ENCODE measurements around the gene PSD. TPM values are rescaled to one million over a fixed set of nuclear protein-coding genes. Genes with fewer than 3 reads are reported as not detected.

PSD gene
- total and polyA plus RNA-seq, 2 donors (not counting 1 experiment from before 2014, with no cell fraction given): 0.07 to 5.3 TPM

DNA sequence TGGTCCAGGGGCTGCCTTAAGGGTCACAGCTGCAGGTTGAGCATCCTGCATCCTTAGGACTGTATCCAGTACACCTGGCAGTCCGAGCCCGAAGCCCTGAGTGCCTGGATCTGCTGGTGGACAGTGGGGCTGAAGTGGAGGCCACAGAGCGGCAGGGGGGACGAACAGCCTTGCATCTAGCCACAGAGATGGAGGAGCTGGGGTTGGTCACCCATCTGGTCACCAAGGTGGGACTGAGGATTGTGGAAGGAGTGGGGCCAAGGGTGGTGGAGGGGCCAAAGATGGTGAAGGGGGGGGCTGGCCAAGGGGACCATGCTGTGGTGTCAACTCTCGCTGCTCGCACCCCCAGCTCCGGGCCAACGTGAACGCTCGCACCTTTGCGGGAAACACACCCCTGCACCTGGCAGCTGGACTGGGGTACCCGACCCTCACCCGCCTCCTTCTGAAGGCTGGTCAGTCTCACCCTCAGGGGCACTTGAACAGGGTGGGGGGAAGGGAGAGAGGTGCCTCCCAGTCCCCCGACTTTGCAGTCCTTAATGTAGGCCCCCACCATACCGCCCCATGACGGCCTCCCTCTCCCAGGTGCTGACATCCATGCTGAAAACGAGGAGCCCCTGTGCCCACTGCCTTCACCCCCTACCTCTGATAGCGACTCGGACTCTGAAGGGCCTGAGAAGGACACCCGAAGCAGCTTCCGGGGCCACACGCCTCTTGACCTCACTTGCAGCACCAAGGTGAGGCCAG is 17.8 kb downstream of the PSD start:
- H3K4me3 ChIP-seq (replicated peaks in 1 of 4; ENCODE audit: control extremely low read depth in 1 of 4, insufficient read depth in 1 of 4, low read depth in 3 of 4, low read length in 4 of 4): no peak overlapping the region
- H3K9ac ChIP-seq (ENCODE audit: insufficient read depth, low read length): no peak overlapping the region
- peaks cover 4% of the 10 kb centered on the region for H3K4me1 ChIP-seq (ENCODE audit: control insufficient read depth, extremely low read depth, insufficient read depth, low read length)
- no peak overlapping the region for H3K27ac ChIP-seq (ENCODE audit: insufficient read depth, low read length)
- no peak overlapping the region for H3K4me2 ChIP-seq (ENCODE audit: extremely low read depth, insufficient read depth, low read length)
- TF ChIP-seq EZH2 (IDR thresholded peaks at IDR 0.05; ENCODE audit: low read length, missing control alignments) (no peak), CTCF (conservative IDR thresholded peaks at IDR 0.05 in 1 of 2, IDR thresholded peaks at IDR 0.05 in 1 of 2; ENCODE audit: low read depth in 1 of 2, low read length in 2 of 2) (no peak)
- DNase-seq (ENCODE audit: low read depth in 2 of 2): no peak
- H3K36me3 ChIP-seq (ENCODE audit: control insufficient read depth, insufficient read depth, low read length): peaks cover 6% of the 10 kb centered on the region
- H3K27me3 ChIP-seq (ENCODE audit: control insufficient read depth, insufficient read depth, low read length): no peaks in the 10 kb centered on the region
- H3K79me2 ChIP-seq (ENCODE audit: control insufficient read depth, insufficient read depth, low read length): no peaks in the 10 kb centered on the region
- no peaks in the 10 kb centered on the region for H3K9me3 ChIP-seq (ENCODE audit: control insufficient read depth, insufficient read depth, low read depth, low read length)
- no peak overlapping the region for H2AFZ ChIP-seq (ENCODE audit: low read length)
- H4K20me1 ChIP-seq (ENCODE audit: control insufficient read depth, extremely low read depth, insufficient read depth, low read length): no peaks in the 10 kb centered on the region

DNA sequence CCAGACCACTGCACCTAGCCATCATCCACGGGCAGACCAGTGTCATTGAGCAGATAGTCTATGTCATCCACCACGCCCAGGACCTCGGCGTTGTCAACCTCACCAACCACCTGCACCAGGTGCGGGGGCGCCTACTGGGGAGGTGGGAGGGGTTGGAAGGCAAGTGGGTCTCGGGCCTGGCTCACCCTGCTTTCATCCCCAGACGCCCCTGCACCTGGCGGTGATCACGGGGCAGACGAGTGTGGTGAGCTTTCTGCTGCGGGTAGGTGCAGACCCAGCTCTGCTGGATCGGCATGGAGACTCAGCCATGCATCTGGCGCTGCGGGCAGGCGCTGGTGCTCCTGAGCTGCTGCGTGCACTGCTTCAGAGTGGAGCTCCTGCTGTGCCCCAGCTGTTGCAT is 18.5 kb downstream of the PSD start:
- TF ChIP-seq CTCF (conservative IDR thresholded peaks at IDR 0.05 in 1 of 2, IDR thresholded peaks at IDR 0.05 in 1 of 2; ENCODE audit: low read depth in 1 of 2, low read length in 2 of 2): no peak
- TF ChIP-seq EZH2 (IDR thresholded peaks at IDR 0.05; ENCODE audit: low read length, missing control alignments): no peak
- Histone ChIP-seq H4K20me1 (ENCODE audit: control insufficient read depth, extremely low read depth, insufficient read depth, low read length) (no peaks in the 10 kb centered on the region), H3K9ac (ENCODE audit: insufficient read depth, low read length) (no peak overlapping the region), H3K27me3 (ENCODE audit: control insufficient read depth, insufficient read depth, low read length) (no peaks in the 10 kb centered on the region), H3K4me2 (ENCODE audit: extremely low read depth, insufficient read depth, low read length) (no peak overlapping the region), H3K79me2 (ENCODE audit: control insufficient read depth, insufficient read depth, low read length) (no peaks in the 10 kb centered on the region), H3K4me3 (replicated peaks in 1 of 4; ENCODE audit: control extremely low read depth in 1 of 4, insufficient read depth in 1 of 4, low read depth in 3 of 4, low read length in 4 of 4) (no peak overlapping the region), H3K9me3 (ENCODE audit: control insufficient read depth, insufficient read depth, low read depth, low read length) (no peaks in the 10 kb centered on the region), H3K4me1 (ENCODE audit: control insufficient read depth, extremely low read depth, insufficient read depth, low read length) (peaks cover 4% of the 10 kb centered on the region), H3K36me3 (ENCODE audit: control insufficient read depth, insufficient read depth, low read length) (peaks cover 6% of the 10 kb centered on the region), H3K27ac (ENCODE audit: insufficient read depth, low read length) (no peak overlapping the region), H2AFZ (ENCODE audit: low read length) (no peak overlapping the region)
- DNase-seq (ENCODE audit: low read depth in 2 of 2): no peak

DNA sequence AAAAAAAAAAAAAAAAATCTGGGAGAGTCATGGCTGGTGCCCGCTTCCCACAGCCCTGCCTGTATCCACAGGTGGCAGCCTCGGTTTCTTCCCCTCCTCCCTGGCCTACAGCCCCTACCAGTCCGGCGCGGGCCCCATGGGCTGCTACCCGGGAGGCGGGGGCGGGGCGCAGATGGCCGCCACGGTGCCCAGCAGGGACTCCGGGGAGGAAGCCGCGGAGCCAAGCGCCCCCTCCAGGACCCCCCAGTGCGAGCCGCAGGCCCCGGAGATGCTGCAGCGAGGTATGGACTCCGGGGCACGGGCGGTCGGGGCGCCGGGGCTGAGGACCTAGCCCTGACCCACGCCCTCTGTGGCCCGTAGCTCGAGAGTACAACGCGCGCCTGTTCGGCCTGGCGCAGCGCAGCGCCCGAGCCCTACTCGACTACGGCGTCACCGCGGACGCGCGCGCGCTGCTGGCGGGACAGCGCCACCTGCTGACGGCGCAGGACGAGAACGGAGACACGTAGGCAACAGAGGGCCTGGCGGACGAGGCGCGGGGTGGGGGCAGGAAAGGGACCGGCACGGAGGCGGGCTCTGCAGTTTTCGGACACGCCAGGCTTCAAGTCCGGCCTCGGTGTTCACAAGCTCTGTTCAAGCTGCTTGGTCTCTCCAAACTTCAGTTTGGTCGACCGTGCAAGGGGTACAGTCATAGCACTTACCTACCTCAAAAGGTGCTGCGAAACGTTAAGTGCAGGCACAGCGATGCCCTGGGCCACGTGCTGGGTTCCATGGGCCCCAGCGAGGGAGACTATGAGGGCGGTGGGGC is 19.2 kb downstream of the PSD start:
- DNase-seq (ENCODE audit: low read depth in 2 of 2): peak; percentile 80 to 83
- Histone ChIP-seq H3K36me3 (ENCODE audit: control insufficient read depth, insufficient read depth, low read length) (peaks cover 6% of the 10 kb centered on the region), H3K4me3 (replicated peaks in 1 of 4; ENCODE audit: control extremely low read depth in 1 of 4, insufficient read depth in 1 of 4, low read depth in 3 of 4, low read length in 4 of 4) (peak overlapping the region in 3 of 4 experiments; percentile 44 to 58 (median 52)), H3K9ac (ENCODE audit: insufficient read depth, low read length) (peak overlapping the region; percentile 65), H3K9me3 (ENCODE audit: control insufficient read depth, insufficient read depth, low read depth, low read length) (no peaks in the 10 kb centered on the region), H4K20me1 (ENCODE audit: control insufficient read depth, extremely low read depth, insufficient read depth, low read length) (no peaks in the 10 kb centered on the region), H3K79me2 (ENCODE audit: control insufficient read depth, insufficient read depth, low read length) (no peaks in the 10 kb centered on the region), H3K27me3 (ENCODE audit: control insufficient read depth, insufficient read depth, low read length) (no peaks in the 10 kb centered on the region), H3K27ac (ENCODE audit: insufficient read depth, low read length) (peak overlapping the region; percentile 27), H2AFZ (ENCODE audit: low read length) (peak overlapping the region; percentile 68), H3K4me2 (ENCODE audit: extremely low read depth, insufficient read depth, low read length) (peak overlapping the region; percentile 77), H3K4me1 (ENCODE audit: control insufficient read depth, extremely low read depth, insufficient read depth, low read length) (peaks cover 4% of the 10 kb centered on the region)
- no peak for TF ChIP-seq EZH2 (IDR thresholded peaks at IDR 0.05; ENCODE audit: low read length, missing control alignments)
- peak; percentile 64 to 78 for TF ChIP-seq CTCF (conservative IDR thresholded peaks at IDR 0.05 in 1 of 2, IDR thresholded peaks at IDR 0.05 in 1 of 2; ENCODE audit: low read depth in 1 of 2, low read length in 2 of 2)
